GM18951 (cell line): ENCODE results near the gene THAP11.
A peak's percentile ranks its signal among the peaks of the same experiment; 100 is the strongest.

Experiments used
- POLR2A ChIP-seq: IDR thresholded peaks from 4 replicates; pipeline ENCODE4 v1.6.1; 2011; ENCODE audit warnings: mild to moderate bottlenecking; ENCODE audit not compliant: insufficient read length, insufficient read depth; ENCODE audit errors: extremely low read depth
- in situ Hi-C: fragments of 300-500 bp; cut with MboI; formaldehyde crosslinking; loops from one replicate; pipeline ENCODE4 v1.12.0; 2022; ENCODE audit warnings: low sequenced_read_pairs, mixed read lengths, inconsistent platforms; ENCODE audit not compliant: unreplicated experiment

THAP11 gene

DNA sequence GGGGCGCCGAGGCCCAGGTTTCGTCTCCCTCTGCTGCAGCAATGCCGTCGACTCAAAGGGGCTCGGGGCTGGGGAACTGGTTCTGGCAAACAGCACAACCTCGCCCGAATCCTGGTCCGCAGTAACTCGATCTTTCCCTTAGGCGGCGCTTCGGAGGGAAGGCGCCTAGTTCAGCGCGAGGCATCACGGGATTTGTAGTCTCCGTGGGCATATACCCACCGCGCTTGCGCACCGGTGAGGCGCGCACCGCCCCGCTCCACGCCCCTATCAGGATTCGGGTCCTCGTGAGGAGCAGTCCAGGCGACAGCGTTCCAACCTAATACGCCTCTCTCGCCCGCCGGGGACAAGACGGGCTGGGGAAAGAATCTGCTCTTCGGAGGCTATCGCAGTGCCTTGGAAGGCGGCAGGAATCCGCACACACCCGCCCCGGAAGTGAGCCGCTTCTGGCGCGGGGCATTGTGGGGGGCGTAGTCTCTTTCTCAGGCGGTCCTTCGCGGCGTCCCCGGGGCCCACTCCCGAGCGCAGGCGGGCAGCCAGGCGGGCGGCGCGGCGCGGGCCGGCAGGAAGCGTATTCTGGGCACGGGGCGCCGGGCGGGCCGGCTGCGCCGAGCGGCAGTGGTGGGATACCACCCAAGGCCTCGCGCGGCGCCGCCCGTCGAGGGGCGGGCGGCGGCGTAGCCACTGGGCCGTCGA, at the start of gene THAP11:
Gene THAP11, plus strand, starts transcription at position 505 of the 693 bp plus-strand sequence. CDS start 235 bp downstream, outside the sequence.
- in situ Hi-C loops, result no loop called here
- TF ChIP-seq POLR2A, result peak; percentile 63

DNA sequence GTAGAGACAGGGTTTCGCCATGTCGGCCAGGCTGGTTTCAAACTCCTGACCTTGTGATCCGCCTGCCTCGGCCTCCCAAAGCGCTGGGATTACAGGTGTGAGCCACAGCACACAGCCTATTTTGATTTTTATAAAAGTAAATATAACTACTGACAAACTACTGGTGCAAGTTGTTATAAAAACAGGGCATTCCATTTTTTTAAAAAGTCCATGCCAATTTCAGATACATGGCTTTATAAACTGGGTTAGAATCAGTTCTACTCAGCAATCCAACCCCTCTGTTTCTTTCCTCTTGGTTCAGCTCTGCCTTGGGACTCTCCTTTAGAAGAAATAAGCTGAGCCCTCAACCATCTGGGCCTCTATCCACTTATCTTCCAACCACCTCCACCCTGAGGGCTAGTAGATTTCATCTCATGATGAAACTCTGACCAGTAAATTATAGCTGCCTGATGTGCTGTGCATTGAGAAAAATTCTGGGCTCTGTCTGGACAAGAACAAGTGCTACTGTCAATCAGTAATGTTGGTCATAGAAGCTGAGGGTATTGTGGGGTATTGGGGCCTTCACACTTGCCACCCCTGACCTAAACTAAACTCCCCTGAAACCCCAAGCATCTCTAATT, 45.9 kb upstream of the THAP11 start:
- in situ Hi-C loops, result no loop called here
- TF ChIP-seq POLR2A, result no peak

DNA sequence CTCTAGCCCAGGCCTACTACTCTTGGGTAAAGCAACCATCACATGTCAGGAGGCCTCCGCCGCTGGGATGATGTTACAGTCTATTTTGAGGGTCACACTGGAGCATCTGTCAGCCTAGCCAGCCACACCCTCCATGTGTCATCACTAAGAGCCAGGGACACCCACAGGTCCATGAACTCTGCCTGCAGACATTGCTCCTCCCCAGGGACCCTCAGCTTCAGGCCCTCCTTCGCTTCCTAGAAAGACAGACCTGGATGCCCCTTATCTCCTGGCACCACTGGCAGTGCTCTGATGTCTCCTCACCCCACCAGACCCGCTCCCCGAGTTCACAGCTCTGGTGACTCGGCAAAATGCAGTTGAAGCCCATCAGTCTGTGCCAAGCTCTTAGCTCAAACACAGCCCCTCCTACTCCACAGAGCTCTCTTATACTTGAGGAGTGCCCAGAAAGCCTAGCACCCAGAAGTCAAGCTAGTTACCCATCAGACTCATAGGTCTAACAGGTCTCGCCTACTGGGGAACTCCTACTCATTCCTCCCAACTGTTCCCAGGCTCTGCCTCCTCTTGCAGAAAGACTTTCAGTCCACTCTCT, 41.7 kb upstream of the THAP11 start:
- in situ Hi-C loops, result no loop called here
- TF ChIP-seq POLR2A, result no peak

DNA sequence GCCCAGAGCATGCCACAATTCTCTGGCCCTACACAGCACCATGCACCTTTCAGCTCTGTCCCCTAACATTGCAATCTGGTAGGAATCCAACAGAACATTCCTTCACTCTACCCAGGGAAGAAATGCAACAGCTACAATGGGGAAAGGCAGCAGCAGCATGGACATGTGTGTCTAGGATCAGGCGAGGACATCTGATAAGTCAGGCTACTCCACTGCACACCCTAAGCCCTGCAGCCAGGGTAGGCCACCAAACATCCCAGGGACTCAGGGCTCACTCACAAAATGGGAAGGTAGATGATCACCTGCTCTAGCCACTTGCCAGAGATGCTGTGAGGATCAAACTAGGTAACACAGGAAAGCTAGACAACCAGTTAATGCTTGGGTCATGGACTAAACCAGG, 40.9 kb upstream of the THAP11 start:
- in situ Hi-C loops, result no loop called here
- no peak for TF ChIP-seq POLR2A

DNA sequence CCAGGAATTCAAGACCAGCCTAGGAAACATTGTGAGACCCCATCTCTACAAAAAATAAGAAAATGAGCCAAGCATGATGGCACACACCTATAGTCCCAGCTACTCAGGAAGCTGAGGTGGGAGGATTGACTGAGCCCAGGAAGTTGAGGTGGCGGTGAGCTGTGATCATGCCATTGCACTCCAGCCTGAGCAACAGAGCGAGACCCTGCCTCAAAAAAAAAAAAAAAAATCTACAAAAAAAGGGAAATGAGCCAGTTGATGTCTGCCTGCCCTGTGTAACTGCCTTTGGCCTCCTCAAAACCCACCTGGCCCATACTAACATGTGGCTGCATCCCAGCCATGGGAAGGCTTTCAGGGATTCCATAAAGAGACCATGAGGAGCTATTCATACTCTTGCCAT, 40.2 kb upstream of the THAP11 start:
- TF ChIP-seq POLR2A, result no peak
- in situ Hi-C loops, result no loop called here

DNA sequence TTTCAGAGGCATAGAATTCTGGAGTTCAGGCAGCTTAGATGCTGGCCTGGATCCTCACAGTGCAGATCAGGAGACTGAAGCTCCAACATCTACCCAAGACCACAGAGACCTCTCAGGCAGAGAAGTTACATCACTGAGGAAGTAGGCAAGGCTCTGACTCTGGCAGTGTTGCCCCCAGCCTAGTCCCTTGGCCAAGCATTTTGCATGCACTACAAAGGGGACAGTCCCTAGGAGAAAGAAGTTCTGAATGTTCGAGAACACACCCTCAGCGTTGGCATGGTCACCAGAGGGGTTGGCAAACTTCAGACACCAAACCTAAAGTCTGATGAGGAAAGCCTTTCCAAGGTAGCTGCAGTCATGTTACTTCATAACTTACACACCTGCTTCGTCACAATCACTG, 38.2 kb upstream of the THAP11 start:
- in situ Hi-C loops, result no loop called here

DNA sequence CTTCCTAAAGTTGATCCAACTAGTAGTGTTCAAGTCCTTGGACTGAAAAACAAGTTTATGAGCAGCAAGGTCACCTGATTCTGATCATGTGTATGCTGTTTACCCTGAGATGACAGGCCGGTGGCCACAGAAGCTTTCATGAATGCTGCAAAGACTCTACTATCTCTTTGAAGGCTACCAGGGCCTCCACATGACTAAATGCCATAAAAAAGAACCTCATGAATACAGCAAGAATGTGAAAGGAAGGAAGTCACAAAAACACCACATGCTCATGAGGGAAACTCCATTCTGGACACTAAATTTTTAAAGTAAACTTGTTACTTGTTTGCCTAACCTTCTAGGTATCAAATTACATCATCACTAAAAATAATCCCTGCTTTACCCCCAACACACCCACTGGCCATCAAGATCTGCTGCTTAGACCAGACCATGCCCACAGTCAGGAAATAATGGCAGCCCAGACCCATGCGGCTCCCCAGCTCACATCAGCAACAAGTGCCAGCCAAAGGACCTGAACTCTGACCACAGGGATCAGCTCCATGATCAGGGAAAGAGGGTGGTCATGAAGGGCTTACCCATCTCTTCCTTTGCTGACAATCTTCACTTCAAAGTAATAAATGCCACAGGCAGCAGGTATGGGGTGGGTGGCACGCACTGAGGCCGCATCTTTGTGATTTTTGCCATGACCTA, 37.1 kb upstream of the THAP11 start:
- in situ Hi-C loops, result no loop called here
- no peak for TF ChIP-seq POLR2A

More for the DNA sequence above, 38.2 kb upstream of the THAP11 start:
- no peak for TF ChIP-seq POLR2A

DNA sequence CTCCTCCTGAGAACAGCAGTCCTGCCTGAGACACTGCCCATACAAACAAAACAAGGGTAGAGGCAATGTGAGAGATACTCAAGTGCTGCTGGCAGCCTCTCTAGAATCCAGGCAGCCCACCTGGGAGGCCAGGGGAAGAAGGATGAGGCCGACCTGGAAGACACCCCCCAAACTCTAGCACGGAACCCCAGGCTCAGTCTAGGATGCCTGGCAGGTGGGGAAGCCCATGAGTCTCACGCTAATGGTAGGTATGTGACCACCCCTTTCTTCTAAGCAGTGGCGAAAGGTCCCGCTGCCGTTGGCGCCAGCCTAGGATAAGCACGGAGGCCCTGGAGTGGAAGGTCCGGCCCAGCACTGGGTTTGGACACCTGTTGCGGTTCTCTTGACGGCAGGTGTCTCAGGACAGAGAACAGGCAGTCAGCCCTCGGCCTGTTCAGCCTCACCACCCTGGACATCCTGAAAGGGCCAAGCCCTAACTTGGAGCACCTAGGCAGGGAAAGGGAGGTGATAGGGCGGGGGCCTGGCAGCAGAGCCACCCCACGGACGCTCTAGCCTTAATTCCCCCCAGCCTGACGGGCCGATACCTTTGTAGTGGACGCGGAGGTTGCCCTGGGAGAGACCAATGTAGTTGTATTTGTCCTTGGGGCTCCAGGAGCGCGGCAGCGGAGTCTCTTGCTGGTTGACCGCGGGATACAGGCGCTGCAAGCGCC, 36.2 kb upstream of the THAP11 start:
- no peak for TF ChIP-seq POLR2A
- in situ Hi-C loops, result no loop called here

DNA sequence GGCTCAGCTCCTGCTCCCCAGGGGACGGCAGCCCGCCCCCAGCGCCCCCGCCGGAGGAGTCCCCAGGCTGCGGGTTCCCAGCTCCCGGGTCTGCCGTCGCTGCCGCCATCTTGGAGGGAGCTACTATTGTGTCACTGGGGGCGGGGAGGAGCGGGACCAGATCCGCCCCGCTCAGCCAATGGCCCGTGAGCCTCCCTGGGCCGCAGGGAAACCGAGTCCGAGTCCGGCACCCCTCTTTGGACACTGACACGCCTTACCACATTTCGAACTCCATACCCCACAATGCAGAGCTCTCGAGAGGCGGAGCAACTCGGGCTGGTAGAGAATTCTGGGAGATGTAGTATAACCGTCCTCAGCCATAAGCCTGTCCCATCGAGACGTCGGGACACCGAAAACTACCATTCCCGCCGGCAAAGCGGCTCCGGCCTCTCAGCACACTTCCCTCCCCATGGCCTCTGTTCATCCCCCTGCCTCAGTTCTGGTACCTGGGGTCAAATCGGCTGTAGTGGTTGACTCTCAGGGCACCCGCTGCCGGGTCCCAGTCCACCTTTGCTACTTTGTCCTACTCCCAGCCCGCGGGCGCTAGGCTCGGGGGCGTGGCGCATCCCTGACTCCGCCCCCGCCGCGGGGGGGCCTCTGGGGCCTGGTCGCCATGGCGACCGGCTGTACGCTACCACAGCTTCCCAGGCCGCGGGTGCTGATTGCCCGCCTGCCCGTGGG, 35.5 kb upstream of the THAP11 start, which contains the start of the genes RANBP10 and TSNAXIP1:
Gene RANBP10, minus strand, starts transcription at position 133 of the 720 bp plus-strand sequence. Its CDS starts 24 bp downstream, at position 109.
Gene TSNAXIP1, plus strand, starts transcription at position 462 of the 720 bp plus-strand sequence. CDS start 261 bp downstream, outside the sequence.
- in situ Hi-C loops, result no loop called here
- peak; percentile 90 for TF ChIP-seq POLR2A

DNA sequence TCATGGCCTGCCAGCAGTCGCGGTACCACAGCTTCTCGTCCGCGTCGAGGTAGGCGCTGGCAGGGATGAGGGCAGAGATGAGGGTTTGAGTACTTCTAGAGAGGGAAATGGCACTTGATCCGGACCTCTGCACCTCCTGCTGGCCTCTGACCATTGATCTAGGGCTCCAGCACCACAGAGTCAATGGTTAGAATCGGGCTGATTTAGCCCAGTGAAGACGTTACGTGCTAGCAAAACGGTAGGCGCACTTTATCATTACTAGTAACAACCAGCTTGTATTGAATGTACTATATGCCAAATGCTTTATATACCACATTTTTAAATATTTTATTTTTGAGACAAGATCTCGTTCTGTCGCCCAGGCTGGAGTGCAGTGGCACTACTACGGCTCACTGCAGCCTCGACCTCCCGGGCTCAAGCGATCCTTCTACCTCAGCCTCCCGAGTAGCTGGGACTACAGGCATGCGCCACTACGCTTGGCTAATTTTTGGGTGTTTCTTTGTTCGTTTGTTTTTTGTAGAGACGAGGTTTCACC, 34.9 kb upstream of the THAP11 start:
- no peak for TF ChIP-seq POLR2A
- in situ Hi-C loops, result no loop called here

DNA sequence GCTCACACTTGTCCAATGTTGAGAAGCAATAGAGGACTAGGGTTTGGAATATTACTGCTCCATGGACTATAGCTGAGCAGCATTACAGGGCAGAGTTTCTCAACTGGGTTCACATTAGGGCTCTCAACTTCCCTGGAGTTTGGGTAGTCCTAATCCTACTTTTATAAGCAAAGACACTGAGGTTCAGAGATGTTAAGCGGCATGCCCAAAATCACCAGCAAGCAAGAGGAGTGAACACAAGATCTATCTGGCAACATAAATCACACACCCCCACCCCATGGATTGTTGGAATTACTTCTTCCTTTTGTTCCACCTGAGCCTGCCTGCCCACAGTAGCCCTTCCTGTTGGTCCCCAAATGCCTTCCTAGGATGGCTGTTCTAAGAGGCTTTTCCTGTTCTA, 30.2 kb upstream of the THAP11 start:
- in situ Hi-C loops, result no loop called here

DNA sequence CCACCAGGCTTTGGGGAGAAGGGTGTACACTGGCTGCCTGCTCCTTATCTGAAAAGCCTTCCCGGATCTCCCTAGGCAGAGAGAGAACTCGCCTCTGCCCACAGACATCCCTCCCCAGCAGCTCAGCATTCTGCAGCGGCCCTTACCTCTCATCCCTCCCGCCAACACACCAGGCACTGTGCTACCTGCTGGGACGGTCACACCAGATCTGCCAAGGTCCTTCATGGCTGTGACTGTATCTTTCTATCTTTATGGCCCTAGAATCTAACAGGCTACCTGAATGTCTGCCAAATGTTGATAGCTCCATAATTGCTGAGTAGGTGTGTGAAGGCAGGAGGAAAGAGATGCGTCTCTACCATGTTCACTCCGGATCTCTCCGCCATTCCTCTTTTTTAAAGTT, 27.6 kb upstream of the THAP11 start:
- no peak for TF ChIP-seq POLR2A
- in situ Hi-C loops, result no loop called here

More for the DNA sequence above, 30.2 kb upstream of the THAP11 start:
- no peak for TF ChIP-seq POLR2A
